ENCODE results near the gene TFDP2.

DNA sequence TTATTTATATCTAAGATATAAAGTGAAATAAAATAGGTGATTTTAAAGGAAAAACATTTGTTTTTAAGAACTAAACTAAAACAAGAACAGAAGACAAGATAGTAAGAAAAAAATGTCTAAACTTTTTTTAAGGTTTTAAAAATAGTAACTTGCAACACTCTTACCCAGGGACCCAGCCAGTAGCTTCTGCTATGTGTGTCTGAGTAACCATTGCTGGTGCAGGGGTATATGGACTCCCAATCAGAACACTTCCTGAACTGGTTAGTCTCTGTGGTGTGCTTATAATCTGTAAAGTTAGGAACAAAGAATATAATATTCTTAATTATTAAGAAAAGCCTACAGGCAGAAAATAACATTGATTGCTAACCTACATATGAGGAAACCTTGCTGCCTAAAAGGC is 154.5 kb downstream of the TFDP2 start:
- TF ChIP-seq POLR2A (IDR thresholded peaks at IDR 0.05; ENCODE audit: low read depth, low read length) (no peak), EZH2 (IDR thresholded peaks at IDR 0.05; ENCODE audit: borderline replicate concordance, control insufficient read depth, low read depth, low read length) (no peak)
- TF ChIP-seq, protein P1, sequence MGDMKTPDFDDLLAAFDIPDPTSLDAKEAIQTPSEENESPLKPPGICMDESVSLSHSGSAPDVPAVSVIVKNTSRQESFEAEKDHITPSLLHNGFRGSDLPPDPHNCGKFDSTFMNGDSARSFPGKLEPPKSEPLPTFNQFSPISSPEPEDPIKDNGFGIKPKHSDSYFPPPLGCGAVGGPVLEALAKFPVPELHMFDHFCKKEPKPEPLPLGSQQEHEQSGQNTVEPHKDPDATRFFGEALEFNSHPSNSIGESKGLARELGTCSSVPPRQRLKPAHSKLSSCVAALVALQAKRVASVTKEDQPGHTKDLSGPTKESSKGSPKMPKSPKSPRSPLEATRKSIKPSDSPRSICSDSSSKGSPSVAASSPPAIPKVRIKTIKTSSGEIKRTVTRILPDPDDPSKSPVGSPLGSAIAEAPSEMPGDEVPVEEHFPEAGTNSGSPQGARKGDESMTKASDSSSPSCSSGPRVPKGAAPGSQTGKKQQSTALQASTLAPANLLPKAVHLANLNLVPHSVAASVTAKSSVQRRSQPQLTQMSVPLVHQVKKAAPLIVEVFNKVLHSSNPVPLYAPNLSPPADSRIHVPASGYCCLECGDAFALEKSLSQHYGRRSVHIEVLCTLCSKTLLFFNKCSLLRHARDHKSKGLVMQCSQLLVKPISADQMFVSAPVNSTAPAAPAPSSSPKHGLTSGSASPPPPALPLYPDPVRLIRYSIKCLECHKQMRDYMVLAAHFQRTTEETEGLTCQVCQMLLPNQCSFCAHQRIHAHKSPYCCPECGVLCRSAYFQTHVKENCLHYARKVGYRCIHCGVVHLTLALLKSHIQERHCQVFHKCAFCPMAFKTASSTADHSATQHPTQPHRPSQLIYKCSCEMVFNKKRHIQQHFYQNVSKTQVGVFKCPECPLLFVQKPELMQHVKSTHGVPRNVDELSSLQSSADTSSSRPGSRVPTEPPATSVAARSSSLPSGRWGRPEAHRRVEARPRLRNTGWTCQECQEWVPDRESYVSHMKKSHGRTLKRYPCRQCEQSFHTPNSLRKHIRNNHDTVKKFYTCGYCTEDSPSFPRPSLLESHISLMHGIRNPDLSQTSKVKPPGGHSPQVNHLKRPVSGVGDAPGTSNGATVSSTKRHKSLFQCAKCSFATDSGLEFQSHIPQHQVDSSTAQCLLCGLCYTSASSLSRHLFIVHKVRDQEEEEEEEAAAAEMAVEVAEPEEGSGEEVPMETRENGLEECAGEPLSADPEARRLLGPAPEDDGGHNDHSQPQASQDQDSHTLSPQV (IDR thresholded peaks at IDR 0.05), result no peak
- TF ChIP-seq, protein P2, sequence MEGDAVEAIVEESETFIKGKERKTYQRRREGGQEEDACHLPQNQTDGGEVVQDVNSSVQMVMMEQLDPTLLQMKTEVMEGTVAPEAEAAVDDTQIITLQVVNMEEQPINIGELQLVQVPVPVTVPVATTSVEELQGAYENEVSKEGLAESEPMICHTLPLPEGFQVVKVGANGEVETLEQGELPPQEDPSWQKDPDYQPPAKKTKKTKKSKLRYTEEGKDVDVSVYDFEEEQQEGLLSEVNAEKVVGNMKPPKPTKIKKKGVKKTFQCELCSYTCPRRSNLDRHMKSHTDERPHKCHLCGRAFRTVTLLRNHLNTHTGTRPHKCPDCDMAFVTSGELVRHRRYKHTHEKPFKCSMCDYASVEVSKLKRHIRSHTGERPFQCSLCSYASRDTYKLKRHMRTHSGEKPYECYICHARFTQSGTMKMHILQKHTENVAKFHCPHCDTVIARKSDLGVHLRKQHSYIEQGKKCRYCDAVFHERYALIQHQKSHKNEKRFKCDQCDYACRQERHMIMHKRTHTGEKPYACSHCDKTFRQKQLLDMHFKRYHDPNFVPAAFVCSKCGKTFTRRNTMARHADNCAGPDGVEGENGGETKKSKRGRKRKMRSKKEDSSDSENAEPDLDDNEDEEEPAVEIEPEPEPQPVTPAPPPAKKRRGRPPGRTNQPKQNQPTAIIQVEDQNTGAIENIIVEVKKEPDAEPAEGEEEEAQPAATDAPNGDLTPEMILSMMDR (IDR thresholded peaks at IDR 0.05 in 2 of 3, conservative IDR thresholded peaks at IDR 0.05 in 1 of 3; ENCODE audit: control insufficient read depth in 2 of 3, extremely low read depth in 1 of 3, insufficient read depth in 1 of 3, low read depth in 3 of 3, low read length in 3 of 3), result no peak
